Type B pancreatic cell (in vitro differentiated cells): ENCODE results near the gene RNU5B-1. TPM values are rescaled to one million over a fixed set of nuclear protein-coding genes. Genes with fewer than 3 reads are reported as not detected.
A peak's percentile ranks its signal among the peaks of the same experiment; 100 is the strongest.

Experiments used
- DNase-seq: peaks from one replicate; pipeline ENCODE4 v3.0.0; 2021; ENCODE audit warnings: mixed read lengths; ENCODE audit not compliant: unreplicated experiment; ENCODE audit errors: extremely low spot score
- H3K27ac Mint-ChIP-seq: 2 replicates; pipeline ENCODE4 v1.8.0; 2021; ENCODE audit warnings: mild to moderate bottlenecking, mixed read lengths
- H3K27me3 Mint-ChIP-seq: 2 replicates; pipeline ENCODE4 v1.8.0; 2021; ENCODE audit warnings: mixed read lengths
- H3K36me3 Mint-ChIP-seq: 2 replicates; pipeline ENCODE4 v1.8.0; 2021; ENCODE audit warnings: mixed read lengths
- H3K4me1 Mint-ChIP-seq: one replicate; pipeline ENCODE4 v1.8.0; 2021; ENCODE audit warnings: mixed read lengths; ENCODE audit not compliant: unreplicated experiment
- H3K4me3 Mint-ChIP-seq: 2 replicates; pipeline ENCODE4 v1.8.0; 2021; ENCODE audit warnings: mild to moderate bottlenecking, mixed read lengths
- H3K9me3 Mint-ChIP-seq: 2 replicates; pipeline ENCODE4 v1.8.0; 2021; ENCODE audit warnings: mixed read lengths
- CTCF ChIP-seq: fragments of 200-600 bp; sonication (generic); conservative IDR thresholded peaks from 2 replicates; pipeline ENCODE4 v1.5.0; 2021; ENCODE audit warnings: antibody characterized with exemption, mild to moderate bottlenecking
- total RNA-seq: library from RNA; stranded (reverse); gene quantifications from 2 replicates; pipeline ENCODE4 v1.2.1, GENCODE V29; 2021; ENCODE audit warnings: low replicate concordance

The RNU5B-1 gene
- total RNA-seq, 1 donor from 2014 or later, result 16.3 TPM

- no peak for TF ChIP-seq CTCF
- H3K4me3 Mint-ChIP-seq, result no peak overlapping the region
- no peaks in the 10 kb centered on the region for H3K27me3 Mint-ChIP-seq
- H3K4me1 Mint-ChIP-seq, result peaks cover 27% of the 10 kb centered on the region
- no peak for DNase-seq
- H3K36me3 Mint-ChIP-seq, result no peaks in the 10 kb centered on the region
- no peak overlapping the region for H3K27ac Mint-ChIP-seq
- no peaks in the 10 kb centered on the region for H3K9me3 Mint-ChIP-seq
Measured at GRCh38 chr15:65290228-65290627, 14.2 kb upstream of the RNU5B-1 start.

- H3K27ac Mint-ChIP-seq, result peak overlapping the region; percentile 2
Measured at GRCh38 chr15:65292938-65293518, 11.4 kb upstream of the RNU5B-1 start.

GRCh38 chr15:65298731-65299130 lies 5.7 kb upstream of the RNU5B-1 start:
- peaks cover 11% of the 10 kb centered on the region for H3K4me1 Mint-ChIP-seq

More at GRCh38 chr15:65292938-65293518, 11.4 kb upstream of the RNU5B-1 start:
- H3K4me1 Mint-ChIP-seq, result peaks cover 20% of the 10 kb centered on the region
- peaks cover 5% of the 10 kb centered on the region for H3K27me3 Mint-ChIP-seq
- no peaks in the 10 kb centered on the region for H3K36me3 Mint-ChIP-seq
- H3K4me3 Mint-ChIP-seq, result peak overlapping the region; percentile 46
- TF ChIP-seq CTCF, result no peak
- H3K9me3 Mint-ChIP-seq, result no peaks in the 10 kb centered on the region
- no peak for DNase-seq

GRCh38 chr15:65300924-65301441 lies 3.5 kb upstream of the RNU5B-1 start:
- DNase-seq, result no peak
- Mint-ChIP-seq H3K4me3 (peak overlapping the region; percentile 69), H3K27me3 (peaks cover 9% of the 10 kb centered on the region), H3K27ac (peak overlapping the region; percentile 74), H3K9me3 (no peaks in the 10 kb centered on the region), H3K36me3 (no peaks in the 10 kb centered on the region), H3K4me1 (peaks cover 18% of the 10 kb centered on the region)
- TF ChIP-seq CTCF, result no peak

More at GRCh38 chr15:65298731-65299130, 5.7 kb upstream of the RNU5B-1 start:
- TF ChIP-seq CTCF, result no peak
- Mint-ChIP-seq H3K27ac (peak overlapping the region; percentile 21), H3K4me3 (peak overlapping the region; percentile 41), H3K9me3 (no peaks in the 10 kb centered on the region), H3K27me3 (peaks cover 5% of the 10 kb centered on the region), H3K36me3 (no peaks in the 10 kb centered on the region)
- DNase-seq, result no peak

- Mint-ChIP-seq H3K4me1 (peaks cover 13% of the 10 kb centered on the region), H3K4me3 (no peak overlapping the region), H3K27ac (peak overlapping the region; percentile 31)
Measured at GRCh38 chr15:65302061-65302460, 2.4 kb upstream of the RNU5B-1 start.

More at GRCh38 chr15:65302061-65302460, 2.4 kb upstream of the RNU5B-1 start:
- no peaks in the 10 kb centered on the region for H3K9me3 Mint-ChIP-seq
- no peak for DNase-seq
- no peak for TF ChIP-seq CTCF
- H3K36me3 Mint-ChIP-seq, result no peaks in the 10 kb centered on the region
- H3K27me3 Mint-ChIP-seq, result peaks cover 7% of the 10 kb centered on the region
